Upper lobe of left lung (tissue), 6 donors: ENCODE data around the gene FBRSL1. TPM values are rescaled to one million over a fixed set of nuclear protein-coding genes. Genes with fewer than 3 reads are reported as not detected.
A peak's percentile ranks its signal among the peaks of the same experiment; 100 is the strongest.

Source experiments
- ATAC-seq, 2 donors: fragments of 200-7000 bp; cut with Tn5 transposase; one replicate each; pipeline ENCODE4 v1.9.1; 2022; ENCODE audit warnings: mild to moderate bottlenecking in 2 of 2, moderate library complexity in 2 of 2; ENCODE audit not compliant: low FRiP score in 2 of 2
- DNase-seq, 2 donors: peaks; one replicate each; pipeline ENCODE4 v3.0.0-alpha.2; 2019 to 2020
- H3K27ac ChIP-seq, 4 donors: fragments of 200-600 bp; sonication (generic); one replicate each; pipeline ENCODE4 v1.5.1; 2016 to 2019
- H3K27me3 ChIP-seq, 4 donors: fragments of 200-600 bp; sonication (generic); one replicate each; pipeline ENCODE4 v1.5.1; 2017 to 2019
- H3K36me3 ChIP-seq, 4 donors: fragments of 200-600 bp; sonication (generic); one replicate each; pipeline ENCODE4 v1.5.1; 2016 to 2019
- H3K4me1 ChIP-seq, 4 donors: fragments of 200-600 bp; sonication (generic); one replicate each; pipeline ENCODE4 v1.5.1; 2018 to 2019
- H3K4me3 ChIP-seq, 4 donors: fragments of 200-600 bp; sonication (generic); one replicate each; pipeline ENCODE4 v1.5.1; 2017 to 2019; ENCODE audit warnings: mild to moderate bottlenecking in 2 of 4, moderate library complexity in 1 of 4
- H3K9me3 ChIP-seq, 4 donors: fragments of 200-600 bp; sonication (generic); one replicate each; pipeline ENCODE4 v1.5.1; 2018 to 2019
- EP300 ChIP-seq, 4 donors: sonication (generic); formaldehyde crosslinking; IDR thresholded peaks; one replicate each; pipeline ENCODE4 v1.5.1; 2017; ENCODE audit warnings: antibody characterized with exemption in 4 of 4, control low read depth in 2 of 4
- POLR2A ChIP-seq, 4 donors: fragments of 450-650 bp; IDR thresholded peaks; one replicate each; pipeline ENCODE4 v1.5.1; 2016 to 2017; ENCODE audit warnings: antibody characterized with exemption in 4 of 4, mild to moderate bottlenecking in 2 of 4
- POLR2AphosphoS5 ChIP-seq, 2 donors: sonication (generic); formaldehyde crosslinking; IDR thresholded peaks; one replicate each; pipeline ENCODE4 v1.5.1; 2017; ENCODE audit warnings: antibody characterized with exemption in 2 of 2
- WGBS, 2 donors: methylation state at CpG; one replicate each; pipeline ENCODE4 v1.1.5; 2017 to 2018; 5-methylcytosine and 5-hydroxymethylcytosine counted together
- total RNA-seq, 6 donors: library from RNA; depleted of rRNA in 4 of 6; stranded (reverse); fragments of >200 nt in 4 of 6; gene quantifications; one replicate each; pipeline versions ENCODE4 v1.1.0 to v1.2.1, GENCODE V29; 2016 to 2021
- TF ChIP-seq, protein P1 (sequence below), 6 experiments: fragments of 450-650 bp in 4 of 6; fragments of 200-600 bp in 2 of 6; sonication (generic) in 2 of 6; IDR thresholded peaks; one replicate each; pipeline ENCODE4 v1.5.1; 2016 to 2019; ENCODE audit warnings: antibody characterized with exemption in 6 of 6
- donor health status: DM: no; HTN: no; CAD: no; lungs with moderate emphysema.
- donor health status: DM: no; HTN: yes; CAD: no; lungs with severe emphysema.

The FBRSL1 gene
- total RNA-seq, 6 donors from 2014 or later, result 16.0 to 53.0 (median 44.1) TPM

DNA sequence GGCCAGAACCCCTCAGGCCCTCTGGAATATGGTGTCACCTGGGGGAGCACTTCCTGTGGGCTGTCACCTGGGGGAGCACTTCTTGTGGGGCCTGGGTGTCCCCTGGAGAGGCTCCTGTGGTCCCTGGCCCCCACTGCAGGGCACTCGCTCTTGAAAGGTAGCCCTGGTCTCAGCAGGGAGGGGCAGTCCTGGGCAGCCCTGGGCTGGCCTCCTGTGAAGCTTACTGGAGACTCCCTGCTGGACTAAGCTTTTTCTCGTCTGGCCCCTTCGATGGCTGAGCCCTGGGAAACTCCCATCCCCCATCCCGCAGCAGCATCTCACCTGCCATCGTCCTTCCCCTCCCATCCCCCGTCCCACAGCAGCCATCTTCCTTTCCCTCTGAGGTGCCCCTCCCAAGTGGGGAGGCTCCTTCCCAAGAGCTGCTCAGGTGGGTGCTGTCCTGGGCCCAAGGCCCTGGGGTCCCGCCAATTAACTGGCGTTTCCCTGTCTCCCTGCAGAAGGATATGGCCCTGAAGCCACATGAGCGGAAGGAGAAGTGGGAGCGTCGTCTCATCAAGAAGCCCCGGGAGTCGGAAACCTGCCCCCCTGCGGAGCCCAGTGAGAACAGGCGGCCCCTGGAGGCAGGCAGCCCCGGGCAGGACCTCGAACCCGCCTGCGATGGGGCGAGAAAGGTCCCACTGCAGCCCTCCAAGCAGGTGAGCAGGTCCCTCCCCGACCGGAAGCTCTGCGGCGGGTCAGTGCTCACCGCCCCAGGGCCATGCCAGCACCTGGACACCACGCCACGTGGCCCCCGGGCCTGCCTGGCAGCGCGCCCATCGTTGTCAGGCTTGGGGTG is 17.9 kb downstream of the FBRSL1 start:
- H3K36me3 ChIP-seq, result peaks cover 0 to 42% (median 21%) of the 10 kb centered on the region in 4 donors
- WGBS, 2 donors, result 91 to 92% methylated on average over 12 to 31 of the region's 31 CpGs
- H3K4me1 ChIP-seq, result peaks cover 44 to 48% (median 46%) of the 10 kb centered on the region in 4 donors
- TF ChIP-seq POLR2A (IDR thresholded peaks at IDR 0.05) (no peak), POLR2AphosphoS5 (IDR thresholded peaks at IDR 0.05) (no peak), EP300 (IDR thresholded peaks at IDR 0.05) (no peak)
- TF ChIP-seq, protein P1, sequence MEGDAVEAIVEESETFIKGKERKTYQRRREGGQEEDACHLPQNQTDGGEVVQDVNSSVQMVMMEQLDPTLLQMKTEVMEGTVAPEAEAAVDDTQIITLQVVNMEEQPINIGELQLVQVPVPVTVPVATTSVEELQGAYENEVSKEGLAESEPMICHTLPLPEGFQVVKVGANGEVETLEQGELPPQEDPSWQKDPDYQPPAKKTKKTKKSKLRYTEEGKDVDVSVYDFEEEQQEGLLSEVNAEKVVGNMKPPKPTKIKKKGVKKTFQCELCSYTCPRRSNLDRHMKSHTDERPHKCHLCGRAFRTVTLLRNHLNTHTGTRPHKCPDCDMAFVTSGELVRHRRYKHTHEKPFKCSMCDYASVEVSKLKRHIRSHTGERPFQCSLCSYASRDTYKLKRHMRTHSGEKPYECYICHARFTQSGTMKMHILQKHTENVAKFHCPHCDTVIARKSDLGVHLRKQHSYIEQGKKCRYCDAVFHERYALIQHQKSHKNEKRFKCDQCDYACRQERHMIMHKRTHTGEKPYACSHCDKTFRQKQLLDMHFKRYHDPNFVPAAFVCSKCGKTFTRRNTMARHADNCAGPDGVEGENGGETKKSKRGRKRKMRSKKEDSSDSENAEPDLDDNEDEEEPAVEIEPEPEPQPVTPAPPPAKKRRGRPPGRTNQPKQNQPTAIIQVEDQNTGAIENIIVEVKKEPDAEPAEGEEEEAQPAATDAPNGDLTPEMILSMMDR (IDR thresholded peaks at IDR 0.05), result no peak
- peak in 1 of 2 donors; percentile 88 for DNase-seq
- H3K27ac ChIP-seq, result peak overlapping the region in 3 of 4 donors; percentile 46 to 73 (median 63)
- H3K9me3 ChIP-seq, result no peaks in the 10 kb centered on the region
- no peak overlapping the region for H3K4me3 ChIP-seq
- no peak for ATAC-seq
- no peaks in the 10 kb centered on the region for H3K27me3 ChIP-seq

DNA sequence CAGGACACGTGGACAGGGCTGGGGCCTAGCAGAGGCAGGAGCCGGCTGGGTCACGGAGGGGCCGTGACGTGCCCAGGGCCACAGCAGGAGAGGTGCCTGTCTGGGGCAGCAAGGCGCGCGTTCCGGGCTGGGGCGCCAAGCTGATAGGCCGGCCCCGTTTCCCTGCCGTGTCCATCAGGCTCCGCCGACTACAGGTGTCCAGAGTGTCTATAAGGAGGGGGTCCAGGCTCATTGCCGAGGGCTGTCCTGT is 18.5 kb downstream of the FBRSL1 start:
- Histone ChIP-seq H3K9me3 (no peaks in the 10 kb centered on the region), H3K4me1 (peaks cover 39 to 43% (median 41%) of the 10 kb centered on the region in 4 donors), H3K27me3 (no peaks in the 10 kb centered on the region), H3K36me3 (peaks cover 0 to 42% (median 21%) of the 10 kb centered on the region in 4 donors), H3K27ac (no peak overlapping the region), H3K4me3 (no peak overlapping the region)
- TF ChIP-seq EP300 (IDR thresholded peaks at IDR 0.05) (no peak), POLR2A (IDR thresholded peaks at IDR 0.05) (no peak), POLR2AphosphoS5 (IDR thresholded peaks at IDR 0.05) (no peak)
- TF ChIP-seq, protein P1 (IDR thresholded peaks at IDR 0.05), result no peak
- DNase-seq (no peak), ATAC-seq (no peak)
- WGBS, 2 donors, result 94 to 97% methylated on average over 6 of the region's 16 CpGs

DNA sequence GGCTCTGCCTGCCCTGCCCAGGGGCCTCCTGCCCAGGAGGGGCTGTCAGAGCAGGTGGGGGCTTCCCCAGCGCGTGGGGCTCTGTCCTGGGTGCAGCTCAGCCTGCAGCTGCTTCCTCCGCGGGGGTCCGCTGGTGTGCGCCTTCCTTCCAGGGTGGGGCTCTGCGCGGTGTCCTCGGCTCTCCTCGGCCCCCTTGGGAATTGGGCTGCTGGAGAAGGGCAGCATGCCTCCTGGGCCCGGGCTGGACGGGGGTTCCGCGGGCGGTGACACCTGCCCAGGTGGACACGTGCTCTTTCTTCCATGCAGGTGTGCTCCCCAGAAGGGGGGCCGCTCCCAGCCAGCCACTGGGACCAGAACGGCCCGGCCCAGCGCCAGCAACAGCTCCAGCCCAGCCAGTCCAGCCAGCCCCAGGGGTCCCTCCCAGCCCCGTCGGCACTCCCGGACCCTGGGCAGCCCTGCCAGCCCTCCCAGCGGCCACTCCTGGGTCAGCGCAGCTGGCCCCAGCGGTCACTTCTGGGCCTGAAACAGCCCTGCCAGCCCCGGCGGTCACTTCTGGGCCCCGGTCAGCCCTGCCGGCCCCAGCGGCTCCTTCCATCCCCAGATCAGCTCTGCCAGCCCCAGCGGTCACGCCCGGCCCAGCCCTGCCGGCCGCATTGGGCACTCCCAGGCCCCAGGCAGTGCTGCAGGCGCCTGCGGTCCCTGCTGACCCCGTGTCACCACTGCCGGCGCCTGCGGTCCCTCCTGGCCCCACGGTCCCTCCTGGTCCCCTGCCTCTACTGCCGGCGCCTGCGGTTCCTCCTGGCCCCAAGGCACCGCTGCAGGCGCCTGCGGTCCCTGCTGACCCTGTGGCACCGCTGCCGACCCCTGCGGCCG is 19.1 kb downstream of the FBRSL1 start:
- peak in 1 of 2 donors; percentile 85 for DNase-seq
- Histone ChIP-seq H3K36me3 (peaks cover 0 to 42% (median 21%) of the 10 kb centered on the region in 4 donors), H3K4me3 (no peak overlapping the region), H3K27ac (no peak overlapping the region), H3K27me3 (no peaks in the 10 kb centered on the region), H3K9me3 (no peaks in the 10 kb centered on the region), H3K4me1 (peaks cover 33 to 36% (median 34%) of the 10 kb centered on the region in 4 donors)
- no peak for ATAC-seq
- WGBS, 2 donors, result 95 to 100% methylated on average over 2 to 42 of the region's 53 CpGs
- TF ChIP-seq, protein P1 (IDR thresholded peaks at IDR 0.05), result no peak
- TF ChIP-seq POLR2A (IDR thresholded peaks at IDR 0.05), result no peak
- TF ChIP-seq EP300 (IDR thresholded peaks at IDR 0.05), result no peak
- no peak for TF ChIP-seq POLR2AphosphoS5 (IDR thresholded peaks at IDR 0.05)

DNA sequence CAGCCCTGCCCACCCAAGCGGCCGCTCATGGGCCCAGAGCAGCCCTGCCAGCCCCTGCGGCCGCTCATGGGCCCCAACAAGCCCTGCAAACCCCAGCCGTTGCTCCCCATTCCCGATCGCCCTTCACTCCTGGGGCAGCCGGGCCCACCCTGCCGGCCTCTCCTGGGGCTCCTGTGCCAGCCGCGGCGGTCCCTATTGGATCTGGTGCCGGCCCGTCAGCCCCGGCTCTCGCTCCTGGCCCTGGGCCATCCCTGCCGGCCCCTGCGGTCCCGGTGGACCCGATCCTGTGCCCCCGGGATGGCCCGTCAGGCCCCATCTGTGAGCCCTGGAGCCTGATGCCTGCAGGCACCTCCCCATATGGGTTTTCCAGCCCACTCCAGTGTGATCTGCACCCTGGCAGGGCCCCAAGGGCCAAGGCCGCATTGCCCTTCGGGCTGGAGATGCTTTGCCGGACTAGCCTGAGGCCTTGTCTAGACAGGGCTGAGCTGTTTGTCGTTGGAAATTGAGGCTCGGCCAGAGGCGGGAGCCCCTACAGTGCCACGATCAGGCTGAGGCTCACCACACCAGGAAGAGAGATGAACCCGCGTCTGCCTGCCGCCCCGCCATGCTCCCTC is 20.3 kb downstream of the FBRSL1 start:
- peak in 1 of 2 donors; percentile 65 for DNase-seq
- Histone ChIP-seq H3K27me3 (no peaks in the 10 kb centered on the region), H3K27ac (no peak overlapping the region), H3K4me3 (no peak overlapping the region), H3K9me3 (no peaks in the 10 kb centered on the region), H3K4me1 (peaks cover 22 to 25% (median 23%) of the 10 kb centered on the region in 4 donors), H3K36me3 (peaks cover 0 to 42% (median 21%) of the 10 kb centered on the region in 4 donors)
- TF ChIP-seq, protein P1 (IDR thresholded peaks at IDR 0.05), result no peak
- no peak for TF ChIP-seq POLR2AphosphoS5 (IDR thresholded peaks at IDR 0.05)
- TF ChIP-seq POLR2A (IDR thresholded peaks at IDR 0.05), result no peak
- TF ChIP-seq EP300 (IDR thresholded peaks at IDR 0.05), result no peak
- no peak for ATAC-seq
- WGBS, 2 donors, result 89 to 98% methylated on average over 7 to 10 of the region's 33 CpGs
